ENCODE measurements around the gene GHRL. TPM values are rescaled to one million over a fixed set of nuclear protein-coding genes. Genes with fewer than 3 reads are reported as not detected.
A peak's percentile ranks its signal among the peaks of the same experiment; 100 is the strongest.

Gene GHRL, protein sequence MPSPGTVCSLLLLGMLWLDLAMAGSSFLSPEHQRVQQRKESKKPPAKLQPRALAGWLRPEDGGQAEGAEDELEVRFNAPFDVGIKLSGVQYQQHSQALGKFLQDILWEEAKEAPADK
- total RNA-seq (2012; rRNA removed) (not detected in 2 replicates), polyA plus RNA-seq (2012; rRNA removed) (0.27 TPM in 1 of 2 replicates, not detected in the other), Bru-seq, nascent RNA (percentile 41 among the genes with signal in this experiment), BruChase-seq, experiment 1, labeled RNA remaining after a 6-hour chase (percentile 23 among the genes with signal in this experiment), BruChase-seq, experiment 2, labeled RNA remaining after a 2-hour chase (percentile 28 among the genes with signal in this experiment)
- not detected in 2 replicates for polyA plus RNA-seq (2012; cell fraction: cytosol; rRNA removed)
- 0.11 and 0.62 TPM in 2 replicates for polyA plus RNA-seq (2012; cell fraction: nucleus; rRNA removed; ENCODE audit: low replicate concordance)
- long read RNA-seq, partial matches to known transcripts = 0 of 1 reads
- long read RNA-seq, other reads (novel, unspliced or antisense) = 1 of 1 reads

DNA sequence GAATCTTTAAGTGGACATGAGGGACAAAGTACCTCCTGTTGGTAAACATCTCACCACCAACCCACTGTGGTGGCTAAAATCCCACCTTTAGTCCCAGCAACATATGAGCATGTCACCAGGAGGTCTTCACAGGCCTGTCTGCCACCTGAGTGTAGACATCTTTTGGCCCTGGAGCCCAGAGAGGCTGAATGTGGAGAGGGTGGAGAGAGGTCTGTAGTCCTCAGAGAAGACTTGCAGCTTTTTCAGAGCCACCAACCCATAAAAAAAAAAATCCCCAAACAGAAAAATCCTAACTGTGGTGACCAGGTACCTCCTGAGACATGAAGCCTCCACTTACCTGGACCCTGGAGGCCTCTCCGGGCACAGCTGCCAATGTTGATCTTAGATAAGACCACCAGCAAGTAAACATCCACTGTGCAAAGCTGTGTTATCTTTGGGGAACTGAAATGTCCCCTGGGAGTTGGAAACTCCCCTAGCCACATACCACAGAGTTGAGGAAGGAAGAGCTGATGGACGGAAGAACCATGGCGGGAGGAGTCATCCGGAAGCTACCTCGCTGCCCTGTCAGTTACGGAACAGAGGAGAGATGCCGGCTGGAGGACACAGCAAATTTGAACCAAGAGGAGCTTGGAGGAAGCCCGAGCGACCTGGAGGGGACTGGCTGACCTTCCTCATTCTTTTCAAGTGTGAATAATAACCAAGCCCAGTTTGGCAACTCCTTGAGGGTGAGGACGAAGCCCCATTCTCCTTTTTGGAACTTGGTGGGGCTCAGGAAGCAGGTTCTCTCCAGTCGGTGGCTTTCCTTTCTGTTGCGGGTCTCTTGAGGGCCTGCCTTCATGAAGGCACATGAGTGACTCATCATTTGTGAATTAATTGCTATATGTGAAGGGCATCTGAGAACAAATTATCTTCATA, at the start of gene GHRL:
Gene GHRL, minus strand, starts transcription at position 443 of the 915 bp plus-strand sequence. CDS start 2,767 bp downstream, outside the sequence.
- no peak within 1 kb of the TSS for H3K4me3 ChIP-seq (ENCODE audit: insufficient read depth, low read depth, low read length)
- H3K27me3 ChIP-seq (ENCODE audit: control insufficient read depth, insufficient read depth, low read length) = no peaks in the 10 kb centered on the region
- H2AFZ ChIP-seq (replicated peaks; ENCODE audit: low read length, poor library complexity) = no peak within 1 kb of the TSS
- H3K79me1 ChIP-seq (ENCODE audit: low read depth in 1 of 2, low read length in 2 of 2) = no peaks in the 10 kb centered on the region; a peak in 1 of 4 replicates
- H3K27ac ChIP-seq (ENCODE audit: insufficient read depth, low read length) = no peak within 1 kb of the TSS
- no peak within 1 kb of the TSS for H2AK5ac ChIP-seq (ENCODE audit: low read depth, low read length)
- ATAC-seq (ENCODE audit: low read depth) (no peak), DNase-seq (no peak)
- dilution Hi-C loops (cut with HindIII; ENCODE audit: low sequenced_read_pairs, unreplicated experiment) = no loop called here
- H3K18ac ChIP-seq (ENCODE audit: low read depth, low read length) = no peak within 1 kb of the TSS
- no peak for TF ChIP-seq RCOR1 (IDR thresholded peaks at IDR 0.05; ENCODE audit: insufficient replicate concordance, low read length)
- no peak for TF ChIP-seq MAZ (IDR thresholded peaks at IDR 0.05; ENCODE audit: borderline replicate concordance, low read depth, low read length)
- no peak for TF ChIP-seq CEBPB (IDR thresholded peaks at IDR 0.05; ENCODE audit: low read depth, low read length)
- no peak for TF ChIP-seq NFE2L2 (IDR thresholded peaks at IDR 0.05; ENCODE audit: low read depth, low read length)
- no peak for TF ChIP-seq RFX5 (IDR thresholded peaks at IDR 0.05; ENCODE audit: low read depth, low read length)
- TF ChIP-seq MAFK (IDR thresholded peaks at IDR 0.05; ENCODE audit: low read depth, low read length) = no peak
- TF ChIP-seq, protein P1, sequence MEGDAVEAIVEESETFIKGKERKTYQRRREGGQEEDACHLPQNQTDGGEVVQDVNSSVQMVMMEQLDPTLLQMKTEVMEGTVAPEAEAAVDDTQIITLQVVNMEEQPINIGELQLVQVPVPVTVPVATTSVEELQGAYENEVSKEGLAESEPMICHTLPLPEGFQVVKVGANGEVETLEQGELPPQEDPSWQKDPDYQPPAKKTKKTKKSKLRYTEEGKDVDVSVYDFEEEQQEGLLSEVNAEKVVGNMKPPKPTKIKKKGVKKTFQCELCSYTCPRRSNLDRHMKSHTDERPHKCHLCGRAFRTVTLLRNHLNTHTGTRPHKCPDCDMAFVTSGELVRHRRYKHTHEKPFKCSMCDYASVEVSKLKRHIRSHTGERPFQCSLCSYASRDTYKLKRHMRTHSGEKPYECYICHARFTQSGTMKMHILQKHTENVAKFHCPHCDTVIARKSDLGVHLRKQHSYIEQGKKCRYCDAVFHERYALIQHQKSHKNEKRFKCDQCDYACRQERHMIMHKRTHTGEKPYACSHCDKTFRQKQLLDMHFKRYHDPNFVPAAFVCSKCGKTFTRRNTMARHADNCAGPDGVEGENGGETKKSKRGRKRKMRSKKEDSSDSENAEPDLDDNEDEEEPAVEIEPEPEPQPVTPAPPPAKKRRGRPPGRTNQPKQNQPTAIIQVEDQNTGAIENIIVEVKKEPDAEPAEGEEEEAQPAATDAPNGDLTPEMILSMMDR (conservative IDR thresholded peaks at IDR 0.05; ENCODE audit: low read depth, low read length) = no peak
- no peak for TF ChIP-seq FOS (IDR thresholded peaks at IDR 0.05; ENCODE audit: low read depth, low read length)
- TF ChIP-seq, protein P2, sequence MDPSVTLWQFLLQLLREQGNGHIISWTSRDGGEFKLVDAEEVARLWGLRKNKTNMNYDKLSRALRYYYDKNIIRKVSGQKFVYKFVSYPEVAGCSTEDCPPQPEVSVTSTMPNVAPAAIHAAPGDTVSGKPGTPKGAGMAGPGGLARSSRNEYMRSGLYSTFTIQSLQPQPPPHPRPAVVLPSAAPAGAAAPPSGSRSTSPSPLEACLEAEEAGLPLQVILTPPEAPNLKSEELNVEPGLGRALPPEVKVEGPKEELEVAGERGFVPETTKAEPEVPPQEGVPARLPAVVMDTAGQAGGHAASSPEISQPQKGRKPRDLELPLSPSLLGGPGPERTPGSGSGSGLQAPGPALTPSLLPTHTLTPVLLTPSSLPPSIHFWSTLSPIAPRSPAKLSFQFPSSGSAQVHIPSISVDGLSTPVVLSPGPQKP (IDR thresholded peaks at IDR 0.05; ENCODE audit: borderline replicate concordance, low read depth, low read length) = no peak
- TF ChIP-seq RAD21 (IDR thresholded peaks at IDR 0.05; ENCODE audit: low read length) = no peak
- TF ChIP-seq CHD1 (IDR thresholded peaks at IDR 0.05; ENCODE audit: low read depth, low read length) = no peak
- BruUV-seq (replicated peaks) = no TSS peak
- H2BK20ac ChIP-seq (ENCODE audit: low read depth, low read length) = no peak within 1 kb of the TSS
- H3K4me2 ChIP-seq (ENCODE audit: low read depth, low read length) = no peak within 1 kb of the TSS
- no peaks in the 10 kb centered on the region for H4K20me1 ChIP-seq (ENCODE audit: insufficient read depth, low read length)
- H4K8ac ChIP-seq (ENCODE audit: low read depth in 2 of 2, low read length in 2 of 2) = no peak within 1 kb of the TSS
- no CpG with 5 or more reads among the region's 12 CpGs for WGBS, 2 experiments (ENCODE audit: extremely low coverage in 2 of 2, insufficient read length in 1 of 2)
- in situ Hi-C loops (cut with MboI; ENCODE audit: low sequenced_read_pairs) = no loop called here
- no peak within 1 kb of the TSS for H3K9ac ChIP-seq (ENCODE audit: low read depth, low read length)
- no peak within 1 kb of the TSS for H2BK5ac ChIP-seq (ENCODE audit: low read depth, low read length, poor library complexity, severe bottlenecking)
- H2BK120ac ChIP-seq (ENCODE audit: low read depth, low read length) = no peak within 1 kb of the TSS
- no peak within 1 kb of the TSS for H2BK15ac ChIP-seq (ENCODE audit: low read depth, low read length)
- H3K56ac ChIP-seq (ENCODE audit: extremely low read depth, insufficient read depth, low read length) = no peak within 1 kb of the TSS
- no peaks in the 10 kb centered on the region for H3K9me3 ChIP-seq (ENCODE audit: control insufficient read depth, insufficient read depth, low read length)
- H3K9me1 ChIP-seq (ENCODE audit: insufficient read depth, low read length) = no peaks in the 10 kb centered on the region
- H3K23ac ChIP-seq (ENCODE audit: low read depth, low read length) = no peak within 1 kb of the TSS
- no peak within 1 kb of the TSS for H4K5ac ChIP-seq (ENCODE audit: low read depth, low read length)
- no peak within 1 kb of the TSS for H4K91ac ChIP-seq (ENCODE audit: insufficient read depth, low read depth, low read length)
- H3K36me3 ChIP-seq (ENCODE audit: control insufficient read depth, insufficient read depth, low read length) = peaks cover 21% of the 10 kb centered on the region
- intact Hi-C loops (cut with micrococcal nuclease) = no loop called here
- no peaks in the 10 kb centered on the region for H3K4me1 ChIP-seq (ENCODE audit: control insufficient read depth, insufficient read depth, low read length)
- H3K4ac ChIP-seq (ENCODE audit: low read depth, low read length) = no peak within 1 kb of the TSS
- no peak within 1 kb of the TSS for H3K14ac ChIP-seq (replicated peaks; ENCODE audit: low read depth, low read length)
- POLR2A ChIA-PET (ENCODE audit: unreplicated experiment) = no interaction called here
- CTCF ChIA-PET = no interaction called here
- no peak within 1 kb of the TSS for H2AK9ac ChIP-seq (replicated peaks; ENCODE audit: low read depth, low read length, poor library complexity)

All from IMR-90 (cell line).